Measurements from ENCODE around the gene MAGEF1. TPM values are rescaled to one million over a fixed set of nuclear protein-coding genes. Genes with fewer than 3 reads are reported as not detected.

MAGEF1 gene
- total and polyA plus RNA-seq, 2 donors (not counting 1 experiment from before 2014, with no cell fraction given), result 9.5 to 26.2 TPM

DNA sequence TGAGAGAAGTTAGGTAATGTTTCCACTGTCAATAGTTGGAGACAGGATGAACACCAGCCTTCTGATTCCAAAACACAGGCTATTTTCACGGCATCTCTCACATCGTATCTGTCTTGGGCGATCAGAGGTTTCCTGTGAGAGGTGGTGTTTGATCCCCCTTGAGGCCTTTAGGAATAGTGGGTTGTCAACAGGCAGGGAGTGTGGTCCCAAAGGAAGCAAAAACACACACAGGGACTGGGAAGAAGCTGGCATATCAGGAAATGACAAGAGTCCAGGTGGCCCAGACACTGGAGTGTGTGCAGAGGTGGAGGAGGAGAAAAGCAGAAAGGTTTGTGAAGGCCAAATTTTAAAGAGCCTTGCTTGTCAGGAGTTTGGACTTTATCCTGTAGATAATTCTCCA lies 6.6 kb upstream of the MAGEF1 start:
- Mint-ChIP-seq H3K4me1 (no peaks in the 10 kb centered on the region), H3K27me3 (no peaks in the 10 kb centered on the region), H3K4me3 (no peak overlapping the region), H3K9me3 (ENCODE audit: insufficient read depth) (no peaks in the 10 kb centered on the region), H3K27ac (no peak overlapping the region)
- H3K79me2 ChIP-seq (ENCODE audit: control insufficient read depth, insufficient read depth, low read length), result no peaks in the 10 kb centered on the region
- CTCF ChIA-PET, result interaction anchor here (1.1 to 1.7 kb wide), 2 partner anchors 16 to 157 kb away, joined by 3 to 6 read pairs; partner anchors contain the start of gene EPHB3
- no peaks in the 10 kb centered on the region for H4K20me1 ChIP-seq (ENCODE audit: control insufficient read depth, insufficient read depth, low read length, poor library complexity, severe bottlenecking)
- no peak overlapping the region for H3K27ac ChIP-seq (ENCODE audit: low read length in 2 of 2)
- no peaks in the 10 kb centered on the region for H3K36me3 ChIP-seq (replicated peaks in 1 of 2; ENCODE audit: control extremely low read depth in 1 of 2, control insufficient read depth in 1 of 2, extremely low read depth in 1 of 2, insufficient read depth in 2 of 2, low read length in 1 of 2)
- H3K4me1 ChIP-seq (ENCODE audit: control insufficient read depth in 2 of 2, insufficient read depth in 2 of 2, low read length in 2 of 2), result no peaks in the 10 kb centered on the region
- TF ChIP-seq, protein P1, sequence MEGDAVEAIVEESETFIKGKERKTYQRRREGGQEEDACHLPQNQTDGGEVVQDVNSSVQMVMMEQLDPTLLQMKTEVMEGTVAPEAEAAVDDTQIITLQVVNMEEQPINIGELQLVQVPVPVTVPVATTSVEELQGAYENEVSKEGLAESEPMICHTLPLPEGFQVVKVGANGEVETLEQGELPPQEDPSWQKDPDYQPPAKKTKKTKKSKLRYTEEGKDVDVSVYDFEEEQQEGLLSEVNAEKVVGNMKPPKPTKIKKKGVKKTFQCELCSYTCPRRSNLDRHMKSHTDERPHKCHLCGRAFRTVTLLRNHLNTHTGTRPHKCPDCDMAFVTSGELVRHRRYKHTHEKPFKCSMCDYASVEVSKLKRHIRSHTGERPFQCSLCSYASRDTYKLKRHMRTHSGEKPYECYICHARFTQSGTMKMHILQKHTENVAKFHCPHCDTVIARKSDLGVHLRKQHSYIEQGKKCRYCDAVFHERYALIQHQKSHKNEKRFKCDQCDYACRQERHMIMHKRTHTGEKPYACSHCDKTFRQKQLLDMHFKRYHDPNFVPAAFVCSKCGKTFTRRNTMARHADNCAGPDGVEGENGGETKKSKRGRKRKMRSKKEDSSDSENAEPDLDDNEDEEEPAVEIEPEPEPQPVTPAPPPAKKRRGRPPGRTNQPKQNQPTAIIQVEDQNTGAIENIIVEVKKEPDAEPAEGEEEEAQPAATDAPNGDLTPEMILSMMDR (IDR thresholded peaks at IDR 0.05), result no peak
- no peak for TF ChIP-seq EZH2 (IDR thresholded peaks at IDR 0.05; ENCODE audit: borderline replicate concordance, insufficient read depth, low read depth, low read length, poor library complexity, severe bottlenecking)
- DNase-seq (no peak), ATAC-seq (ENCODE audit: low read depth) (no peak)
- H2AFZ ChIP-seq (ENCODE audit: insufficient read depth, low read depth, low read length, poor library complexity, severe bottlenecking), result no peak overlapping the region
- H3K4me3 ChIP-seq (ENCODE audit: control extremely low read depth in 1 of 5, extremely low read depth in 1 of 5, insufficient read depth in 1 of 5, low read depth in 2 of 5, low read length in 4 of 5), result no peak overlapping the region
- intact Hi-C loops (cut with micrococcal nuclease), result no loop called here
- no CpG with 5 or more reads among the region's 3 CpGs for WGBS (ENCODE audit: insufficient coverage)
- H3K9ac ChIP-seq (ENCODE audit: low read length), result no peak overlapping the region
- H3K9me3 ChIP-seq (ENCODE audit: control extremely low read depth in 1 of 3, control insufficient read depth in 2 of 3, insufficient read depth in 1 of 3, low read length in 2 of 3), result no peaks in the 10 kb centered on the region
- H3K4me2 ChIP-seq (replicated peaks; ENCODE audit: low read depth, low read length, poor library complexity, severe bottlenecking), result no peak overlapping the region
- POLR2A ChIA-PET, result no interaction called here
- no peaks in the 10 kb centered on the region for H3K27me3 ChIP-seq (replicated peaks in 1 of 4; ENCODE audit: control extremely low read depth in 1 of 4, control insufficient read depth in 3 of 4, insufficient read depth in 4 of 4, low read length in 3 of 4)

DNA sequence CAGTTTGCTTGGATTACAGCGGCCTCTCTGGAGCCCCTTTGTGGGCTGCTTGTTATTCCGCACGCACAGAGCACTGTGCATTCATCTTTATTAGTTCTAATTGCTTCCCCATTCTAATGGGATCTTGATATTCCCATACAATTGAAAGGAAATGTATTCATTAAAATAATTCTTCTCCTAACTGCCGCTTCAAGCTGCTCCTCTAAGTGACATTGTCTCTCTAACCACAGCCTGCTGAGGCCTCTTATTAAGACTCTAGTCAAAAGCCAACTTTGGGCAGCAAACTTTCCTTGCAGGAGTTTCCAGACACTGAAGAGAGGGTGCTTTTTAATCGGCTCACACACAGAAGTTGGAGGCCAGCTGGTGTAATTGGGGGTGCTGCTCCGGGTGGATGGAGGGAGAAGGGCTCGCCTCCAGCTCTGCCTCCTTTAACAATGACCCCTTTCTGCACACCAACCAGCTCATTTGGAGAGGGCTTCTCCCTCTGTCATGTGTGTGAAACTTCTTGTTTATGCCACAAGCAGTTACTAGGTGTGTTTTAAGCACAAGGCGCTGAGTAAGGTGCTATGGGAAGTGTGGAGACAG lies 5.6 kb upstream of the MAGEF1 start:
- Mint-ChIP-seq H3K4me1 (peaks cover 5% of the 10 kb centered on the region), H3K4me3 (no peak overlapping the region), H3K9me3 (ENCODE audit: insufficient read depth) (no peaks in the 10 kb centered on the region), H3K27me3 (no peaks in the 10 kb centered on the region), H3K27ac (no peak overlapping the region)
- Histone ChIP-seq H3K36me3 (replicated peaks in 1 of 2; ENCODE audit: control extremely low read depth in 1 of 2, control insufficient read depth in 1 of 2, extremely low read depth in 1 of 2, insufficient read depth in 2 of 2, low read length in 1 of 2) (no peaks in the 10 kb centered on the region), H3K79me2 (ENCODE audit: control insufficient read depth, insufficient read depth, low read length) (no peaks in the 10 kb centered on the region), H3K9ac (ENCODE audit: low read length) (no peak overlapping the region), H4K20me1 (ENCODE audit: control insufficient read depth, insufficient read depth, low read length, poor library complexity, severe bottlenecking) (no peaks in the 10 kb centered on the region), H3K27ac (ENCODE audit: low read length in 2 of 2) (no peak overlapping the region), H3K9me3 (ENCODE audit: control extremely low read depth in 1 of 3, control insufficient read depth in 2 of 3, insufficient read depth in 1 of 3, low read length in 2 of 3) (no peaks in the 10 kb centered on the region), H3K4me2 (replicated peaks; ENCODE audit: low read depth, low read length, poor library complexity, severe bottlenecking) (no peak overlapping the region), H2AFZ (ENCODE audit: insufficient read depth, low read depth, low read length, poor library complexity, severe bottlenecking) (no peak overlapping the region), H3K27me3 (replicated peaks in 1 of 4; ENCODE audit: control extremely low read depth in 1 of 4, control insufficient read depth in 3 of 4, insufficient read depth in 4 of 4, low read length in 3 of 4) (no peaks in the 10 kb centered on the region), H3K4me3 (ENCODE audit: control extremely low read depth in 1 of 5, extremely low read depth in 1 of 5, insufficient read depth in 1 of 5, low read depth in 2 of 5, low read length in 4 of 5) (no peak overlapping the region), H3K4me1 (ENCODE audit: control insufficient read depth in 2 of 2, insufficient read depth in 2 of 2, low read length in 2 of 2) (peaks cover 1 to 3% of the 10 kb centered on the region in 2 donors)
- intact Hi-C loops (cut with micrococcal nuclease), result no loop called here
- WGBS (ENCODE audit: insufficient coverage), result 100% methylated on average over 1 of the region's 8 CpGs
- ATAC-seq (ENCODE audit: low read depth), result no peak
- DNase-seq, result no peak
- TF ChIP-seq, protein P1 (IDR thresholded peaks at IDR 0.05), result no peak
- no peak for TF ChIP-seq EZH2 (IDR thresholded peaks at IDR 0.05; ENCODE audit: borderline replicate concordance, insufficient read depth, low read depth, low read length, poor library complexity, severe bottlenecking)
- CTCF ChIA-PET, result interaction anchor here (1.1 kb wide), 1 partner anchor 15 kb away, joined by 3 read pairs; no protein-coding TSS in a partner anchor
- POLR2A ChIA-PET, result no interaction called here
